A673 (cell line): ENCODE results near the gene CWH43. TPM values are rescaled to one million over a fixed set of nuclear protein-coding genes. Genes with fewer than 3 reads are reported as not detected.
"Not testable (repeated sequence)": the region's sequence is repeated elsewhere in the genome, so short reads cannot be mapped to it uniquely, and the experiment has no call there.

Experiments used
- BruUV-seq: library from RNA; stranded (reverse); fragments of 400-500 nt; replicated peaks from 2 replicates; lab custom pipeline; 2021; lab: Mats Ljungman, UMichigan
- CTCF ChIA-PET: fragments of 300-600 bp; sonication (Branson Sonifier 250); formaldehyde crosslinking; loops from one replicate; lab custom pipeline; 2022; ENCODE audit warnings: antibody characterized with exemption; lab: Charles Lee
- POLR2A ChIA-PET: fragments of 300-600 bp; sonication (Branson Sonifier 250); formaldehyde crosslinking; loops from one replicate; lab custom pipeline; 2022; ENCODE audit warnings: antibody characterized with exemption; ENCODE audit not compliant: low non-redundant PET; lab: Charles Lee
- DNase-seq: peaks from one replicate; pipeline ENCODE4 v3.0.0-alpha.2; 2015; ENCODE audit warnings: low spot score
- H3K27ac ChIP-seq: fragments of 200-600 bp; sonication (generic); 2 replicates; pipeline ENCODE4 v1.5.1; 2016; ENCODE audit warnings: mixed run types, low read depth, mild to moderate bottlenecking, mixed read lengths, antibody characterized with exemption, low read length; ENCODE audit not compliant: poor library complexity, severe bottlenecking
- H3K27me3 ChIP-seq: fragments of 200-600 bp; sonication (generic); replicated peaks from 2 replicates; pipeline ENCODE4 v1.6.1; 2017; ENCODE audit warnings: mixed run types, low read depth, mild to moderate bottlenecking, mixed read lengths, antibody characterized with exemption, low read length; ENCODE audit not compliant: insufficient read depth, poor library complexity
- H3K36me3 ChIP-seq: fragments of 200-600 bp; sonication (generic); 2 replicates; pipeline ENCODE4 v1.6.1; 2016; ENCODE audit warnings: mixed run types, mild to moderate bottlenecking, mixed read lengths, antibody characterized with exemption, low read length; ENCODE audit not compliant: insufficient read depth, poor library complexity, severe bottlenecking
- H3K4me1 ChIP-seq: fragments of 200-600 bp; sonication (generic); 2 replicates; pipeline ENCODE4 v1.6.1; 2017; ENCODE audit warnings: mixed run types, mild to moderate bottlenecking, mixed read lengths, antibody characterized with exemption, low read length; ENCODE audit not compliant: insufficient read depth, poor library complexity, severe bottlenecking
- H3K4me3 ChIP-seq: fragments of 200-600 bp; sonication (generic); 2 replicates; pipeline ENCODE4 v1.5.1; 2016; ENCODE audit warnings: low read depth, mixed run types, mild to moderate bottlenecking, mixed read lengths, low read length; ENCODE audit not compliant: poor library complexity, severe bottlenecking
- H3K9me3 ChIP-seq: fragments of 200-600 bp; sonication (generic); 2 replicates; pipeline ENCODE4 v1.6.1; 2016; ENCODE audit warnings: mixed run types, low read depth, mild to moderate bottlenecking, mixed read lengths, antibody characterized with exemption, low read length; ENCODE audit not compliant: poor library complexity, severe bottlenecking
- intact Hi-C: fragments of 100-400 bp; cut with micrococcal nuclease; formaldehyde crosslinking; loops from one replicate; pipeline ENCODE4 v1.10.0; 2022; ENCODE audit not compliant: unreplicated experiment
- total RNA-seq: library from RNA; stranded (reverse); gene quantifications from 2 replicates; pipeline ENCODE4 v1.2.3, GENCODE V29; 2021

Gene CWH43
- total RNA-seq, 1 experiment from 2014 or later = not detected

DNA sequence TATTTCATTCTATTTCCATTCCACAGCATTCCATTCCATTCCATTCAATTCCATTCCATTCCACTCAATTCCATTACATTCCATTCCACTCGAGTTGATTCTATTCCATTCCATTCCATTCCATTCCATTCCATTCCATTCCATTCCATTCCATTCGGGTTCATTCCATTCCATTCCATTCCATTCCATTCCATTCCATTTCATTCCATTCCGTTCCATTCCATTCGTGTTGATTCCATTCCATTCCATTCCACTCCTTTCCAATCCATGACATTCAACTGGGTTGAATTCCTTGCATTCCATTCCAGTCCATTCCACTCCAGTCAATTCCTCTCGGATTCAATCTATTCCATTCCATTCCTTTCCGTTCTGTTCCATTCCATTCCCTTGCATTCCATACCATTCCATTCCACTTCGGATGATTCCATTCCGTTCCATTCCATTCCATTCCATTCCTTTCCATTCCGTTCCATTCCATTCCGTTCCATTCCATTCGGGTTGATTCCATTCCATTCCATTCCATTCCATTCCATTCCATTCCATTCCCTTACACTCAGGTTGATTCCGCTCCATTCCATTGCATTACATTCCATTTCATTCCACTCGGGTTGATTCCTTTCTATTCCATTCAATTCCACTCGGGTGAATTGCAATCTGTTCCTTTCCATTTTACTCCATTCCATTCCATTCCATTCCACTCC, 117.5 kb downstream of the CWH43 start:
- BruUV-seq, H3K36me3 ChIP-seq, H3K27ac ChIP-seq, H3K4me1 ChIP-seq, H3K4me3 ChIP-seq, DNase-seq, H3K27me3 ChIP-seq, POLR2A ChIA-PET, intact Hi-C loops, CTCF ChIA-PET: not testable (repeated sequence)
- peaks cover 64% of the 10 kb centered on the region for H3K9me3 ChIP-seq

DNA sequence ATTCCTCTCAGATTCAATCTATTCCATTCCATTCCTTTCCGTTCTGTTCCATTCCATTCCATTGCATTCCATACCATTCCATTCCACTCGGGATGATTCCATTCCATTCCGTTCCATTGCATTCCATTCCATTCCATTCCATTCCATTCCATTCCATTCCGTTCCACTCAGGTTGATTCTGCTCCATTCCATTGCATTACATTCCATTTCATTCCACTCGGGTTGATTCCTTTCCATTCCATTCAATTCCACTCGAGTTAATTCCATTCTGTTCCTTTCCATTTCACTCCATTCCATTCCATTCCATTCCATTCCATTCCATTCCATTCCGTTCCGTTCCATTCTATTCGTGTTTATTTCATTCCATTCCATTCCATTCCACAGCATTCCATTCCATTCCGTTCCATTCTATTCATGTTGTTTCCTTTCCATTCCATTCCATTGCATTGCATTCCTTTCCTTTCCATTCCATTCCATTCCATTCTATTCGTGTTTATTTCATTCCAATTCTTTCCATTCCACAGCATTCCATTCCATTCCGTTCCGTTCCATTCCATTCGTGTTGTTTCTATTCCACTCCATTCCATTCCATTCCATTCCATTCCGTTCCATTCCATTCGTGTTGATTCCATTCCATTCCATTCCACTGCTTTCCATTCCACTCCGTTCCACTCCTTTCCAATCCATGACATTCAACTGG, 118.3 kb downstream of the CWH43 start:
- H3K36me3 ChIP-seq, H3K4me1 ChIP-seq, H3K4me3 ChIP-seq, H3K27me3 ChIP-seq, H3K27ac ChIP-seq, intact Hi-C loops, CTCF ChIA-PET, BruUV-seq, DNase-seq, POLR2A ChIA-PET: not testable (repeated sequence)
- H3K9me3 ChIP-seq = peaks cover 62% of the 10 kb centered on the region

DNA sequence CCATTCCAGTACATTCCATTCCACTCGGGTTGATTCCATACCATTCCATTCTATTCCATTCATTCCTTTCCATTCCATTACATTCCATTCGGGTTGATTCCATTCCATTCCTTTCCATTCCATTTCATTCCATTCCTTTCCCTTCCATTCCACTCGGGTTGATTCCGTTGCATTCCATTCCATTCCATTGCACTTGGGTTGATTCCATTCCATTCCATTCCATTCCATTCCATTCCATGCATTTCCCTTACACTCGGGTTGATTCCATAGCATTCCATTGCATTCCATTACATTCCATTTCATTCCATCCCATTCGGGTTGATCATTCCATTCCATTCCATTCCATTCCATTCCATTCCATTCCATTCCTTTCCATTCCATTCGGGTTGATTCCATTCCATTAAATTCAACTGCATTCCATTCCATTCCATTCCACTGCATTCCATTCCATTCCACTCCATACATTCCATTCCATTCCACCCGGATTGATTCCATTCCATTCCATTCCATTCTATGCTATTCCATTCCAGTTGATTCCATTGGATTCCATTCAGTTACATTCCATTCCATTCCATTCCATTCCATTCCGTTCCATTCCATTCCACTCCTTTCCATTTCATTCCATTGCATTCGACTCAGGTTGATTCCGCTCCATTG, 119.3 kb downstream of the CWH43 start:
- DNase-seq, POLR2A ChIA-PET, BruUV-seq: not testable (repeated sequence)

DNA sequence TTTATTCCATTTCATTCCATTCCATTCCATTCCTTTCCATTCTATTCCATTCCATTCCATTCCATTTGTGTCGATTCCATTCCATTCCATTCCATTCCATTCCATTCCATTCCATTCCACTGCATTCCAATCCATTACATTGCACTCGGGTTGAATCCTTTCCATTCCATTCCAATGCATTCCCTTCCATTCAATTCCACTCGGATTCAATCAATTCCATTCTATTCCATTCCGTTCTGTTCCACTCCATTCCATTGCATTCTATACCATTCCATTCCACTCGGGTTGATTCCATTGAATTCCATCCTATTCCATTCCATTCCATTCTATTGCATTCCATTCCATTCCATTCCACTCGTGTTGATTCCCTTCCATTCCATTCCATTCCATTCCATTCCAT, 121.2 kb downstream of the CWH43 start:
- BruUV-seq, H3K4me3 ChIP-seq, intact Hi-C loops, H3K36me3 ChIP-seq, POLR2A ChIA-PET, H3K27ac ChIP-seq, H3K4me1 ChIP-seq, H3K27me3 ChIP-seq, CTCF ChIA-PET: not testable (repeated sequence)
- peak; percentile 57 for DNase-seq
- peaks cover 65% of the 10 kb centered on the region for H3K9me3 ChIP-seq

More for the DNA sequence above, 119.3 kb downstream of the CWH43 start:
- intact Hi-C loops, H3K27me3 ChIP-seq, CTCF ChIA-PET, H3K4me1 ChIP-seq, H3K27ac ChIP-seq, H3K36me3 ChIP-seq, H3K4me3 ChIP-seq: not testable (repeated sequence)
- H3K9me3 ChIP-seq = peaks cover 59% of the 10 kb centered on the region

DNA sequence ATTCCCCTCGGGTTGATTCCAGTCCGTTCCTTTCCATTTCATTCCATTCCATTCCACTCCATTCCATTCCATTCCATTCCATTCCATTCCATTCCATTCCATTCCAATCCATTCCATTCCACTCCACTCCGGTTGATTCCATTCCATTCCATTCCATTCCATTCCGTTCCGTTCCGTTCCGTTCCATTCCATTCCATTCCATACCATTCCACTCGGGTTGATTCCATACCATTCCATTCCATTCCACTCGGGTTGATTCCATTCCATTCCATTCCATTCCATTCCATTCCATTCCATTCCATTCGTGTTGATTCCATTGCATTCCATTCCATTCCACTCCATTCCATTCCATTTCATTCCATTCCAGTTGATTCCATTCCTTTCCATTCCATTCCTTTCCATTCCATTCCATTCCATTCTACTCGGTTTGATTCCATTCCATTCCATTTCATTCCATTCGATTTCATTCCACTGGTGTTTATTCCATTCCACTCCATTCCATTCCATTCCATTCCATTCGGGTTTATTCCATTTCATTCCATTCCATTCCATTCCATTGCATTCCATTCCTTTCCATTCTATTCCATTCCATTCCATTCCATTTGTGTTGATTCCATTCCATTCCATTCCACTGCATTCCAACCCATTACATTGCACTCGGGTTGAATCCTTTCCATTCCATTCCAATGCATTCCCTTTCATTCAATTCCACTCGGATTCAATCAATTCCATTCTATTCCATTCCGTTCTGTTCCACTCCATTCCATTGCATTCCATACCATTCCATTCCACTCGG, 122.3 kb downstream of the CWH43 start:
- POLR2A ChIA-PET, H3K4me1 ChIP-seq, H3K36me3 ChIP-seq, H3K27me3 ChIP-seq, H3K27ac ChIP-seq, H3K4me3 ChIP-seq, BruUV-seq, DNase-seq, CTCF ChIA-PET, intact Hi-C loops: not testable (repeated sequence)
- peaks cover 60% of the 10 kb centered on the region for H3K9me3 ChIP-seq

DNA sequence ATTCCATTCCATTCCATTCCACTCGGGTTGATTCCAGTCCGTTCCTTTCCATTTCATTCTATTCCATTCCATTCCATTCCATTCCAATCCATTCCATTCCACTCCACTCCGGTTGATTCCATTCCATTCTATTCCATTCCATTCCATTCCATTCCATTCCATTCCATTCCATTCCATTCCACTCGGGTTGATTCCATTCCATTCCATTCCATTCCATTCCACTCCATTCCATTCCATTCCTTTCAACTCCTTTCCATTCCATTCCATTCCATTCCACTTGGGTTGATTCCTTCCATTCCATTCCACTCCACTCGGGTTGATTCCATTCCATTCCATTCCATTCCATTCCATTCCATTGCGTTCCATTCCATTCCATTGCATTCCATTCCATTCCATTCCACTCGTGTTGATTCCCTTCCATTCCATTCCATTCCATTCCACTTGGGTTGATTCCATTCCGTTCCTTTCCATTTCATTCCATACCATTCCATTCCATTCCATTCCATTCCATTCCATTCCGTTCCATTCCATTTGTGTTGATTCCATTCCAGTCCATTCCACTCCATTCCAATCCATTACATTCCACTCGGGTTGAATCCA, 123.6 kb downstream of the CWH43 start:
- peaks cover 51% of the 10 kb centered on the region for H3K9me3 ChIP-seq
- POLR2A ChIA-PET, intact Hi-C loops, BruUV-seq, H3K27ac ChIP-seq, H3K4me1 ChIP-seq, H3K4me3 ChIP-seq, H3K36me3 ChIP-seq, DNase-seq, CTCF ChIA-PET, H3K27me3 ChIP-seq: not testable (repeated sequence)

DNA sequence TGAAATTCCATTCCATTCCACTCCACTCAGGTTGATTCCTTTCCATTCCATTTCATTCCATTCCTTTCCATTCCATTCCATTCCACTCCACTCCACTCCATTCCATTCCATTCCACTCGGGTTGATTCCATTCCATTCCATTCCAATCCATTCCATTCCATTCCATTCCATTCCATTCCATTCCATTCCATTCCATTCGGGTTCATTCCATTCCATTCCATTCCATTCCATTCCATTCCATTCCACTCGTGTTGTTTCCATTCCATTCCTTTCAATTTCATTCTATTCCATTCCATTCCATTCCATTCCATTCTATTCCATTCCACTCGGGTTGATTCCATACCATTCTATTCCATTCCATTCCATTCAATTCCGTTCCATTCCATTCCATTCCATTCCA, 124.5 kb downstream of the CWH43 start:
- BruUV-seq, POLR2A ChIA-PET, CTCF ChIA-PET, H3K27ac ChIP-seq, H3K27me3 ChIP-seq, H3K4me1 ChIP-seq, H3K4me3 ChIP-seq, H3K36me3 ChIP-seq, intact Hi-C loops, DNase-seq: not testable (repeated sequence)
- peaks cover 50% of the 10 kb centered on the region for H3K9me3 ChIP-seq
